IPS-NIHi11 (cell line): ENCODE data around the gene IL18R1.
A peak's percentile ranks its signal among the peaks of the same experiment; 100 is the strongest.
"Not testable (repeated sequence)": the region's sequence is repeated elsewhere in the genome, so short reads cannot be mapped to it uniquely, and the experiment has no call there.

ENCODE experiments used
- DNase-seq: peaks from one replicate; pipeline ENCODE4 v3.0.0; 2012; ENCODE audit warnings: mixed read lengths, low spot score

IL18R1 gene

DNA sequence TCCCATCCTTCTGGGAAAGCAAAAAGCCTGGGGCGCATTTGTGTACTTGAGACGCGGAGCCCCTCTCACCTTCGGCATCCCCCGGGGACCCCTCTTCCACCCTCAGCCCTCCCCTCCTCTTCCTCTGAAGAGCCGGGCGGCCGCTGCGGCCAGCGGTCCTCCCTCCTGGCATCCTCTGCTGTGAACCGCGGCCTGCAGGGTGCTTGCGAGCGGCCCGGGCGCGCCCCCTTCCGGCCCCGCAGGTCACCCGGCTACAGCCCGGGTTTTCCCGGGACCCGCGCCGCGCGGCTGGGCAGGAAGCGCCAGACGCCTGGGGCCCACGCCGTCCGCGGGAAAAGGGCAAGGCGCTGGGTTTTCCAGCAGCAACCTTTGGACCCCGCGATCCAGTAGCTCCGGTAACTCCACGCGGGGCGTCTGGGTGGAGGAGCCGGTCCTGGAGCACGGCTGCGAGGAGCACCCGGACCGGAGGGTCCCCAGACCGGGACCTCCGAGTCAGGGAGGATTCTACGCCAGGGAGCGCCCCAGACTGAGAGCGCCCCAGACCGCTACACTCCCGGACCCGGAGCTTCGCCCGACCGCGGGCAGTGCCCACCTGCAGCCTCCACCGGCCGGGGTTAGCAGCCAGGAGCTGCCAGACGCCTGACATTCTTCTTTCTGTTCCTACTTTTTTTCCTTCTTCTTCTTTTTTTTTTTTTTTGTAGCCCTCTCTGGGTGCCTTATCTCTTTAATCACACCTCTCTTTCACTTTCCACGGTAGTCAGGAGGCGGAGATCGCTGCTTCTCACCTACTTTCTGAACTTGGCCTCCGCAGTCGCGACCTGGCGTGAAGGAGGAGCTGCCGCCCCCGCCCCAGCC lies at the start of gene IL18R1:
TSS of gene IL18R1 (plus strand) at position 271 of the 855 bp plus-strand sequence. CDS start 6,865 bp downstream, outside the sequence.
- peak; percentile 86 for DNase-seq

- no peak for DNase-seq
These were observed 49.5 kb upstream of the IL18R1 start for GRCh38 chr2:102306125-102306524.

DNA sequence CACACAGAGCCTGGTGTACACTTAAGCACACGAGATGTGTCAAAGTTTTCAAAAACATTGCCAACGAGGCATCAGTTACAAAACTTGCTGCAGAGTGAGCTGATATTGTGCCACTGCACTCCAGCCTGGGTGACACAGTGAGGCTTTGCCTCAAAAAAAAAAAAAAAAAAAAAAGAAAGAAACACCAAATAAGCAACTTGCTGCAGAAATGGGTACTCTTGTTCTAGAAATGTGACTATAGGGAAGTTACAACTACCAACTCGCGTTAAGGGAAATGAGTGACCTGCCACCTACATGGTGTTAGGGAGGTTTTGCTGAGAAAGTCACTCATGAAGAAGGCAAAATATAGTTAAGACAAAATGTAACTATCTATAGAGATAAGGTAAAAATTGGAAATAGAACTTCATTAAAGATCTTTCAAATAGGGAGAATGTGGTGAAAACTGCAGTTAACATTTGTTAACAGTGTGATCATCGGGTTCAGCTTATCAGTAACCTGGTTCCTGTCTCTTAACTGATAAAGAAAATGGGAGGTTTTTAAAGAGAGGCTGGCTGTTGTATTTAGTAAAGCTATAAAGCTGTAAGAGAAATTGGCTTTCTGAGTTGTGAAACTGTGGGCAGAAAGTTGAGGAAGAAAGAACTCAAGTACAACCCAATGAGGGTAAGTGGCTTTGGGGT lies 44.5 kb upstream of the IL18R1 start, which contains the start of gene IL1RL1:
TSS of gene IL1RL1 (plus strand) at position 600 of the 677 bp plus-strand sequence. CDS start 26,702 bp downstream, outside the sequence.
- no peak for DNase-seq

DNA sequence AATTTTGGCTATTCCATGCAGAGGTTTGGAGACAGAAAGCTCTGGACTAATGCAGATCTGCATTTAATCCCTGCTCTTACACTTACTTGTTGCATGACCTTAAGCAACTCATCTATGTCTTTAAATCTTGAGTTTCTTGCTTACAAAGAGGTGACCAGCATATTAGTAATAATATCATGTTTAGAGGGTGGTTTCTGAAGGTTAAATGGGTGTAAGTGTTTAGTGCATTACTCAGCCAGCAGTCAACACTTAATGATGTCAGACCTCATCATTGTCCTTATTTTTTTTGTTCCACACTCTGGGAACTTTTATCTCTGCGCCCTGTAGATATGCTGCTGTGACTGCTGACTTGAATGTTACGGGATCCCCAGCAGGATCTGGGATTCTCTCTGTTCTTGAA lies 42.6 kb upstream of the IL18R1 start:
- DNase-seq, result no peak

GRCh38 chr2:102313471-102313870 lies 42.1 kb upstream of the IL18R1 start:
- no peak for DNase-seq

DNA sequence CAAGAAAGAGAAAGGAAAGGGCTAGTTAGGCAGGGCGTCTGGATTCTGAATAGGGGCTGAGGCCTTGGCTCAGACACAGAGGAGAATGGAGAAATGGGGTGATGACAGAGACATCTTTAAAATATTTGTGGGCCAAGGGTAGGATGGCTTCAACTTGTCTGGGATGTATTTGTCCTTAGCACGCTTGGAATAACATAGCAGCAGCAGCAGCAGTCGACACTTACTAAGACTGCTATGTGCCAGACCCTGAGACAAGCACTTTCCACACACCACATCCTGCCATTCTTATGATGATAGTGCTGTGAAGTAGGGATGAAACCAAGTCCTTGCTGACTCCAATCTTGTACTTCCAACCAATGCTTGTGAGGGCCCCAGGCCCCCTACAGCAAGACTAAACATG lies 41.6 kb upstream of the IL18R1 start:
- no peak for DNase-seq

- DNase-seq, result no peak
These were observed 39.7 kb upstream of the IL18R1 start for GRCh38 chr2:102315921-102316320.

GRCh38 chr2:102317715-102318114 lies 37.9 kb upstream of the IL18R1 start:
- DNase-seq, result no peak

DNA sequence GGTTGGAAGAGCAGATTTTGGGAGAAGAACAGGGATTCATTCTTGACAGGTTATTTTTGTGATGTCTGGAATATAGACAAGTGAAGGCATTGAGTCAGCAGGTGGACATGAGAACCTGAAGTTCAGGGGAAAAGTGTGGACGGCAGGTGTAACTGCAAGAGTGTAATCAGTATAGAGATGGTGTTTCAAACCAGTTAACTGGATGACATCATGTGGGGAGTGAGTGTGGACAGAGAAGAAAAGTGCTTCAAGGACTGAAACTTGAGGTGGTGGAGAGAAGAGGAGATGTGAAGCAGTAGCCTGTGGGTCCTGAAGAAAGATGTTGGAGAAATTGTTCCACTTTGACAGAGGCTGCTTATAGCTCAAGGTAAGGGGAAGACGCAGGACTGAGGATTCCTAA lies 37.2 kb upstream of the IL18R1 start:
- DNase-seq, result no peak

GRCh38 chr2:102321941-102322719 lies 33.5 kb upstream of the IL18R1 start:
- no peak for DNase-seq

GRCh38 chr2:102324914-102325313 lies 30.7 kb upstream of the IL18R1 start:
- not testable (repeated sequence) for DNase-seq

DNA sequence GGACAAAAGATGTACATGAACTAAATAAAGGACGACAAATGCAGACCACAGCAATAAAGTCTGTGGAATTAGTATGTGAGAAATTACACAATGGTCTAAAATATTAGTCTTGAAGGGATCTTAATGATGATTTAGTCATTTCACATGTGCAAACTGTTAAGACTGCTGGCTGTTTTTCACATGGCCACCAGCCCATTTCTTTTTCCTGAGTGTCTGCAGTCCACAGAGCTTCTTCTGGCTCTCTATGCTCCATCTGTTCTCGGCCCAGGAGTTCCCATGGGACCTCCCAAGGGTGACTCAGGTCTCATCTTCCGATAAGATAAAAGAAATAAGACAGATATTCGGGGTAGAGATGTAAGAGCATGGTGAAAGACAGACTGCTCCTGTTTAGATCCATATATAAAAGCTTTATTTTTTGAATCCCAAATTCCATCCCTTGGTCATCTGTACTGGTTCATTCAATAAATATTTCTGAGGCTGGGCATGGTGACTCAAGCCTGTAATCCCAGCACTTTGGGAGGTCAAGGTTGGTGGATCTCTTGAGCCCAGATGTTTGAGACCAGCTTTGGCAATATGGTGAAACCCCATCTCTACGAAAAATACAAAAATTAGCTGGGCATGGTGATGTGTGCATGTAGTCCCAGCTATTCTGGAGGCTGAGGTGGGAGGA lies 24.1 kb upstream of the IL18R1 start:
- DNase-seq, result no peak

DNA sequence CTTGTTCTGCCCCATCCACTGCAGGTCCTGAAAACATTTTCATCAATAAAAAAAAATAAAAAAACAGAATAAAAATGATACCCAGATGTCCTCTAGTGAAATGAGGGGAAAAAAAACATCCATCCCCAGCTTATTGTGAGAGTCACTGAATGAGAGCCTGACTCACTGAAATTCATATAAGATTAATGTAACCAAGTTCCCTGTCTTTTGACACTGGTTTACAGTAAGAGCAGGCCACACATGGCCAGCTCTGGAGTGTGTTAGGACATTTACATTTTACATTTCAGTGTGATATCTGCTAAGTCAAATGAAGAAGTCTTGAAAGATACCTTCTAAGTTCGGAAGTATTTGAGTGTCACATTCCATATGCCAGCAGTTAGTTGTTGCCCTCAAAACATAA lies 21.1 kb upstream of the IL18R1 start:
- DNase-seq, result no peak

DNA sequence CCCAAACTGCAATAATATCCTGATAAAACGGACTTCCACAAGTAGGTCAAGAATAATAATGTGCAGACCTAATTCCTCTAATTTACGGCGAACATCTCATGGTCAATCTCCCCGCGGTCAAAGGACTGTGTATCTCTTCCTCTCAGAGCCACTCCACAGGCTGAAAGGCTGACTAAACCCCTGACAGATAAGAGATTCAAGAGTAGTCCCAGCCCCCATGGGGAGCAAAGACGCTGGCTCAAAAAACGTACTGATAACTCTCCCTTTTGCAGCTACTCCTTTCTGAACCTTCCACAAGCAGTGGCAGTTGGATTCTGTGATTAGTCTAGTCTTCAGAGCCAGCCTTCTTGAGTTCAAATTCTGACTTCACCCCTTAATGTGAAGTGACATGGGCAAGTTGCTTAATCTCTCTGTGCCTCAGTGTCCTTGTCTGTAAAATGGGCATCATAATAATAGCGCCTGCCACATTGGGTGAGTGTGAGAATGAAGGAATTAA lies 19.7 kb upstream of the IL18R1 start:
- no peak for DNase-seq

DNA sequence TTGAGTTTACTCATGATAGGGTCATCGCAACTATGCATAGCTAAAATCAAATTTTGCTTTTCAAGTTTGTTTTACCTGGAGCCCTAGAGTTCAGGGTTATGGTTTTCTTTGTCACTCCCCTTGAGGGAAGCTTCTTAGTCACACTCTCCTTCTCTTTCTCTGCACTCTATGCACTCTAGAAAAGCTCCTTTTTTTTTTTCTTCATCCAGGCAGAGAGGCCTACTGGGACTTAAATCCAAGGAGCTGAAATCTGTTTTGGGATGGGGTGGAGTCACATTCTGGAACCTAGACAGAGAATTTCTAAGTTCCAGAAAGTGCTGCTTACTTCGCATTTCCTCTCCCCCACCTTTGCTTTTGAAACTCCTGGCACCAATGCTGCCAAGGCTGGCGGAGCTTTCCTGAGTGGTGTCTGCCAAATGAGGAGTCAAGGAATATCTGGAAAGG lies 19.1 kb upstream of the IL18R1 start:
- DNase-seq, result no peak

GRCh38 chr2:102337012-102337411 lies 18.6 kb upstream of the IL18R1 start:
- no peak for DNase-seq

- DNase-seq, result no peak
These were observed 17.9 kb upstream of the IL18R1 start for GRCh38 chr2:102337481-102338386.

DNA sequence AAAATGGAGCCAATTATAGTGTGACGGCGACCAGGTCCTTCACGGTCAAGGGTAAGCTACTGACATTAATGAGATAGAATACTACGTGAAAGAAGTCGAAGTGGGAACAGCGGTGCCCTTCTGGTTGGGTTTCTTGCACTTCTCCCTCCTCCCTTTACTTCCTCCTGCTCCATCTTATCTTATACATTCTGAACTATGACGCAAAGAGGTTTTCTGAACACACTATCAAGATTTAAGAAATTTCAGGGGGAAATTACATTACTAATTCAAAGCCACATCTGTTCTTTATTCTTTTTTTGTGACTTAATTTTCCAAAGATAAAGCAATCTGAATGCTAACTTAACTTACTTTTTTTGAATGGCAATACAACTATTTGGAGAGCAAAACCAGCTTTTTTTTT lies 14.8 kb upstream of the IL18R1 start:
- DNase-seq, result no peak

DNA sequence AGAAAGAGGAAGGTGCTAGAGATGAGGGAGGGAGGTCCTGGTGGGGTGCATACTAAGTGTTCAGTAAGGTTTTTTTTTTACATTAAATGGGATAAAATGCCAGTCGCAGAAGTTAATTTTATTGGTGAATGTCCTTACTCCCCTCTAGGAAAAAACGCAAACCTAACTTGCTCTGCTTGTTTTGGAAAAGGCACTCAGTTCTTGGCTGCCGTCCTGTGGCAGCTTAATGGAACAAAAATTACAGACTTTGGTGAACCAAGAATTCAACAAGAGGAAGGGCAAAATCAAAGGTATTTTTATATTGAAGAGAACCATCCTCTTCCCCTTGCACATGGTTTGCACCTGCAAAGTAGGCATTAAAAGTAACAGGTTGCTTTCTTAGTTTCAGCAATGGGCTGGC lies 12.7 kb upstream of the IL18R1 start:
- DNase-seq, result no peak

DNA sequence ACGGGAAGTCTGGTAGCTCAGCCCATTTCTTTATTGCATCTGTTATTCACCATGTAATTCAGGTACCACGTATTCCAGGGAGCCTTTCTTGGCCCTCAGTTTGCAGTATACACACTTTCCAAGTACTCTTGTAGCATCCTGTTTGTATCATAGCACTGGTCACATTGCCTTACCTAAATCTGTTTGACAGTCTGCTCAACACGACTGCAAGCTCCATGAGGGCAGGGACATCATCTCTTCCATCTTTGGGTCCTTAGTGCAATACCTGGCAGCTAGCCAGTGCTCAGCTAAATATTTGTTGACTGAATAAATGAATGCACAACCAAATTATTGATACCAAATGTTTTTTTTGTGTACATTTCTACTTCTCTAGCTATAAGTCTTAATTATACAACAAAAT lies 11.2 kb upstream of the IL18R1 start:
- DNase-seq, result no peak
